HCT116 (cell line): ENCODE results near the gene TEX11. TPM values are rescaled to one million over a fixed set of nuclear protein-coding genes. Genes with fewer than 3 reads are reported as not detected.
"Not testable (repeated sequence)": the region's sequence is repeated elsewhere in the genome, so short reads cannot be mapped to it uniquely, and the experiment has no call there.

Experiments used
- ATAC-seq: fragments of 200-7000 bp; cut with Tn5 transposase; 2 replicates; pipeline ENCODE4 v1.9.1; 2020; ENCODE audit warnings: mild to moderate bottlenecking, moderate library complexity
- BruUV-seq: library from RNA; stranded (reverse); fragments of 400-500 nt; replicated peaks from 2 replicates; lab custom pipeline; 2021; lab: Mats Ljungman, UMichigan
- CTCF ChIA-PET: fragments of 300-600 bp; sonication (Branson Sonifier 250); formaldehyde crosslinking; loops from one replicate; lab custom pipeline; 2021; ENCODE audit warnings: antibody characterized with exemption; lab: Charles Lee
- POLR2A ChIA-PET: fragments of 300-600, 350-600 bp; sonication (Branson Sonifier 250); formaldehyde crosslinking; loops from one replicate; lab custom pipeline; 2021; ENCODE audit warnings: antibody characterized with exemption; lab: Charles Lee
- RAD21 ChIA-PET, 2 experiments: fragments of 300-600 bp; sonication (Branson Sonifier 250); formaldehyde crosslinking; loops; one replicate each; lab custom pipeline; 2023; ENCODE audit warnings: low total read pairs in 2 of 2; ENCODE audit not compliant: uncharacterized antibody in 2 of 2, unreplicated experiment in 2 of 2, low non-redundant PET in 1 of 2; lab: Charles Lee
- DNase-seq: peaks from one replicate; pipeline ENCODE4 v3.0.0-alpha.2; 2010; ENCODE audit warnings: low read depth, low spot score
- H2AFZ ChIP-seq: fragments of 200-600 bp; shearing (Covaris generic), sonication (generic); 2 replicates; pipeline ENCODE4 v1.6.1; 2017; ENCODE audit warnings: low read depth, mixed run types, mixed read lengths, antibody characterized with exemption, low read length; ENCODE audit not compliant: poor library complexity, severe bottlenecking
- H3K27ac ChIP-seq: 2 replicates; pipeline ENCODE4 v1.5.1; 2012; ENCODE audit warnings: low read depth, low read length
- H3K27me3 ChIP-seq: fragments of 200-600 bp; sonication (generic); 2 replicates; pipeline ENCODE4 v1.6.1; 2016; ENCODE audit warnings: mixed run types, low read length, mixed read lengths; ENCODE audit not compliant: insufficient read depth
- H3K36me3 ChIP-seq, 2 experiments: fragments of 200-500 bp in 1 of 2; fragments of 200-600 bp in 1 of 2; sonication (Bioruptor generic) in 1 of 2; sonication (generic) in 1 of 2; 2 replicates each; pipeline versions ENCODE4 v1.5.1 to v1.6.1; 2014 to 2016; ENCODE audit warnings: low read length in 2 of 2, inconsistent platforms in 1 of 2, mixed read lengths in 1 of 2, mixed run types in 1 of 2; ENCODE audit not compliant: insufficient read depth in 2 of 2, control insufficient read depth in 1 of 2
- H3K4me1 ChIP-seq, 2 experiments: fragments of 200-600 bp in 1 of 2; sonication (generic) in 1 of 2; 2 replicates each; pipeline versions ENCODE4 v1.5.1 to v1.6.1; 2012 to 2017; ENCODE audit warnings: low read length in 2 of 2, inconsistent platforms in 1 of 2, mild to moderate bottlenecking in 1 of 2, mixed read lengths in 1 of 2, mixed run types in 1 of 2, moderate library complexity in 1 of 2; ENCODE audit not compliant: insufficient read depth in 2 of 2, control insufficient read depth in 1 of 2
- H3K4me2 ChIP-seq: fragments of 200-600 bp; sonication (generic); 2 replicates; pipeline ENCODE4 v1.6.1; 2017; ENCODE audit warnings: mixed run types, low read length, mixed read lengths
- H3K4me3 ChIP-seq, 2 experiments: fragments of 200-600 bp in 1 of 2; sonication (generic) in 1 of 2; replicated peaks in 1 of 2; 2 replicates each; pipeline ENCODE4 v1.5.1; 2011 to 2016; ENCODE audit warnings: low read length in 2 of 2, control low read depth in 1 of 2, low read depth in 1 of 2, mild to moderate bottlenecking in 1 of 2, mixed read lengths in 1 of 2, mixed run types in 1 of 2
- H3K79me2 ChIP-seq: fragments of 200-600 bp; sonication (generic); 2 replicates; pipeline ENCODE4 v1.6.1; 2017; ENCODE audit warnings: mild to moderate bottlenecking, mixed run types, low read length, moderate library complexity, mixed read lengths; ENCODE audit not compliant: insufficient read depth
- H3K9ac ChIP-seq: fragments of 200-600 bp; sonication (generic); 2 replicates; pipeline ENCODE4 v1.6.1; 2016; ENCODE audit warnings: low read length, mixed read lengths
- H3K9me2 ChIP-seq: fragments of 200-600 bp; sonication (generic), shearing (Covaris generic); 2 replicates; pipeline ENCODE4 v1.6.1; 2017; ENCODE audit warnings: mixed run types, mild to moderate bottlenecking, moderate library complexity; ENCODE audit not compliant: insufficient read depth
- H3K9me3 ChIP-seq, 2 experiments: fragments of 200-500 bp in 1 of 2; fragments of 200-600 bp in 1 of 2; sonication (Bioruptor generic) in 1 of 2; sonication (generic) in 1 of 2; 2 replicates each; pipeline ENCODE4 v1.6.1; 2014 to 2017; ENCODE audit warnings: low read length in 2 of 2, mixed read lengths in 2 of 2, inconsistent platforms in 1 of 2, low read depth in 1 of 2, mild to moderate bottlenecking in 1 of 2, mixed run types in 1 of 2, moderate library complexity in 1 of 2; ENCODE audit not compliant: control insufficient read depth in 1 of 2, insufficient read depth in 1 of 2
- H4K20me1 ChIP-seq: fragments of 200-600 bp; sonication (generic), shearing (Covaris generic); 2 replicates; pipeline ENCODE4 v1.6.1; 2017; ENCODE audit warnings: mixed run types, mild to moderate bottlenecking, moderate library complexity; ENCODE audit not compliant: insufficient read depth
- CBX3 ChIP-seq: IDR thresholded peaks from 2 replicates; pipeline ENCODE4 v1.6.1; 2012; ENCODE audit warnings: low read depth
- EGR1 ChIP-seq: IDR thresholded peaks from 2 replicates; pipeline ENCODE4 v1.6.1; 2012; ENCODE audit warnings: low read depth
- FOSL1 ChIP-seq: IDR thresholded peaks from 2 replicates; pipeline ENCODE4 v1.6.1; 2012; ENCODE audit warnings: low read depth
- POLR2A ChIP-seq: IDR thresholded peaks from 2 replicates; pipeline ENCODE4 v1.7.0; 2011; ENCODE audit warnings: borderline replicate concordance; ENCODE audit not compliant: insufficient read depth, insufficient read length; ENCODE audit errors: extremely low read depth
- SIN3A ChIP-seq: IDR thresholded peaks from 2 replicates; pipeline ENCODE4 v1.6.1; 2012; ENCODE audit warnings: low read depth
- intact Hi-C: fragments of 100-400 bp; cut with micrococcal nuclease; formaldehyde crosslinking; loops from 2 replicates; pipeline ENCODE4 v1.10.0; 2022
- total RNA-seq: library from RNA; stranded (reverse); gene quantifications from one replicate; pipeline ENCODE4 v1.2.1, GENCODE V29; 2021; ENCODE audit not compliant: unreplicated experiment
- TF ChIP-seq, protein P1 (sequence below): IDR thresholded peaks from 2 replicates; pipeline ENCODE4 v1.6.1; 2012

Gene TEX11
- total RNA-seq, 1 experiment from 2014 or later, result 0.10 TPM

DNA sequence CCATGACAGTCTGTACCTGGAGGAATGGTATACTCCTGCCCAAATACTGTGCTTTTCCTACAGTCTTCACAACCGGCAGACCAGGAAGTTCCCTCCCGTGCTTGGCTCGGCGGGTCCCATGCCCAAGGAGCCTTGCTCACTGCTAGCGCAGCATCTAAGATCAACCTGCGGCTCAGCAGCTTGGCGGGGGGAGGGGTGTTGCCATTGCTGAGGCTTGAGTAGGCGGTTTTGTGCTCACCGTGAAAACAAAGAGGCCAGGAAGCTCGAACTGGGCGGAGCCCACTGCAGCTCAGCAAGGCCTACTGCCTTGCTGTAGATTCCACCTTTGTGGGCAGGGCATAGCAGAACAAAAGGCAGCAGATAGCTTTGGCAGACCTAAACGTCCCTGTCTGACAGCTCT is 152.7 kb downstream of the TEX11 start:
- no peak overlapping the region for H3K4me3 ChIP-seq
- CTCF ChIA-PET, result no interaction called here
- H3K9me3 ChIP-seq, result no peaks in the 10 kb centered on the region
- no TSS peak for BruUV-seq
- no peaks in the 10 kb centered on the region for H4K20me1 ChIP-seq
- no peak overlapping the region for H3K4me2 ChIP-seq
- H3K4me1 ChIP-seq, result no peaks in the 10 kb centered on the region
- no peaks in the 10 kb centered on the region for H3K79me2 ChIP-seq
- intact Hi-C loops, result no loop called here
- DNase-seq, result no peak
- no peak overlapping the region for H3K27ac ChIP-seq
- H3K9me2 ChIP-seq, result no peaks in the 10 kb centered on the region
- H3K27me3 ChIP-seq, result no peaks in the 10 kb centered on the region
- no peak overlapping the region for H2AFZ ChIP-seq
- RAD21 ChIA-PET, result no interaction called here
- H3K9ac ChIP-seq, result no peak overlapping the region
- no peaks in the 10 kb centered on the region for H3K36me3 ChIP-seq
- POLR2A ChIA-PET, result no interaction called here
- TF ChIP-seq POLR2A, result no peak
- no peak for TF ChIP-seq FOSL1
- no peak for TF ChIP-seq SIN3A
- TF ChIP-seq, protein P1, sequence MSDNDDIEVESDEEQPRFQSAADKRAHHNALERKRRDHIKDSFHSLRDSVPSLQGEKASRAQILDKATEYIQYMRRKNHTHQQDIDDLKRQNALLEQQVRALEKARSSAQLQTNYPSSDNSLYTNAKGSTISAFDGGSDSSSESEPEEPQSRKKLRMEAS, result no peak
- no peak for TF ChIP-seq EGR1
- no peak for TF ChIP-seq CBX3
- no peak for ATAC-seq

DNA sequence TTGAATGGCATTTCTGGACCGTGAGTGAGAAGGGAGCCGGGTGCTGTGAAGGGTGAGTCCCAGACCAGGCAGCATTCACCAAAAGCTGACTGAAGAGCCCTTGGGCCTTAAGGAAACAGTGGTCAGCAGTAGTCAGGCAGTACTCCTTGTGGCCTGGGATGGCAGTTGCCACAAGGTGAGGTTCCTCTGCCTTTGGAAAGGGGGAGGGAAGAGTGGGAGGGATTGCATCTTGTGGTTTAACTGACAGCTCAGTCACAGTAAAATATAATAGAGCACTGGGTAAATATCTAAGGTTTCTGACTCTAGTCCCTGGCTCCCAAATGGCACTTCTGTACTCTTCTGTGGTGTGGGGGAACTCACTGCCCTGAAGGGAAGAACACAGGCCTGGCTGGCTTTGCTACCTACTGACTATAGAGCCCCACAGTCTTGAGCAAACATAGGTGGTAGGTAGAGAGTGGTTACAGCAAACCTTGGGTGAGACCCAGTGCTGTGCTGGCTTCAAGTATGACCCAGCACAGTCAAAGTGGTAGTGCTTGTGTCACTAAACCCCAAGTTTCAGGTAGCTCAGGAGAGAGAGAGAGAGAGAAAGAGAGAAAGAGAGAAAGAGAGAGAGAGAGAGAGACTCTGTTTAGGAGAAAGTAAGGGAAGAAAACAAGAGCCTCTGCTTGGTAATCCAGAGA is 154.2 kb downstream of the TEX11 start:
- H3K4me3 ChIP-seq, result no peak overlapping the region
- no peak overlapping the region for H3K4me2 ChIP-seq
- no peak for DNase-seq
- no peaks in the 10 kb centered on the region for H3K9me3 ChIP-seq
- H2AFZ ChIP-seq, result no peak overlapping the region
- no TSS peak for BruUV-seq
- POLR2A ChIA-PET, result no interaction called here
- no peaks in the 10 kb centered on the region for H3K36me3 ChIP-seq
- no peak overlapping the region for H3K27ac ChIP-seq
- intact Hi-C loops, result no loop called here
- no peak overlapping the region for H3K9ac ChIP-seq
- TF ChIP-seq, protein P1, result no peak
- H3K27me3 ChIP-seq, result no peaks in the 10 kb centered on the region
- CTCF ChIA-PET, result no interaction called here
- no peaks in the 10 kb centered on the region for H3K9me2 ChIP-seq
- peak; percentile 63 for ATAC-seq
- RAD21 ChIA-PET, result no interaction called here
- no peaks in the 10 kb centered on the region for H3K79me2 ChIP-seq
- H3K4me1 ChIP-seq, result no peaks in the 10 kb centered on the region
- no peaks in the 10 kb centered on the region for H4K20me1 ChIP-seq

DNA sequence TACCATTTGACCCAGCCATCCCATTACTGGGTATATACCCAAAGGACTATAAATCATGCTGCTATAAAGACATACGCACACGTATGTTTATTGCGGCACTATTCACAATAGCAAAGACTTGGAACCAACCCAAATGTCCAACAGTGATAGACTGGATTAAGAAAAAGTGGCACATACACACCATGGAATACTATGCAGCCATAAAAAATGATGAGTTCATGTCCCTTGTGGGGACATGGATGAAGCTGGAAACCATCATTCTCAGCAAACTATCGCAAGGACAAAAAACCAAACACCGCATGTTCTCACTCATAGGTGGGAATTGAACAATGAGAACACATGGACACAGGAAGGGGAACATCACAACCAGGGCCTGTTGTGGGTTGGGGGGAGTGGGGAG is 174.7 kb downstream of the TEX11 start:
- ATAC-seq, CTCF ChIA-PET, H3K4me3 ChIP-seq, H4K20me1 ChIP-seq, intact Hi-C loops, POLR2A ChIA-PET, H3K9me2 ChIP-seq, H3K27ac ChIP-seq, H3K9me3 ChIP-seq, H2AFZ ChIP-seq, RAD21 ChIA-PET, BruUV-seq, H3K79me2 ChIP-seq, H3K9ac ChIP-seq, H3K27me3 ChIP-seq, DNase-seq, H3K36me3 ChIP-seq, H3K4me2 ChIP-seq, H3K4me1 ChIP-seq: not testable (repeated sequence)

DNA sequence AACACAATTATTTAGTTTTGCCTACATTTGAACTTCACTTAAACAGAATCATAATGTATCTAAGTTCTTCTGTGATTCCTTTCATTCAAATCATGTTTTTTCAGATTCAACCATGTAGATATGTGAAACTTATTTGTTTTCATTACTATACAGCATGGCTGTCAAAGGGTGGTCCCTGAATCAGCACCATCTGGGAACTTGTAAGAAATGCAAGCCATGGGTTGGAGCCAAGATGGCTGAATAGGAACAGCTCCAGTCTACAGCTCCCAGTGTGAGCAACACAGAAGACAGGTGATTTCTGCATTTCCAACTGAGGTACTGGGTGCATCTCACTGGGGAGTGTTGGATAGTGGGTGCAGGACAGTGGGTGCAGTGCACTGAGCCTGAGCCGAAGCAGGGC is 180.6 kb downstream of the TEX11 start:
- not testable (repeated sequence) for ATAC-seq

More for the DNA sequence above, 180.6 kb downstream of the TEX11 start:
- POLR2A ChIA-PET, H3K27me3 ChIP-seq, H3K27ac ChIP-seq, H3K4me1 ChIP-seq, H3K36me3 ChIP-seq, H2AFZ ChIP-seq, intact Hi-C loops, H3K9me2 ChIP-seq, CTCF ChIA-PET, BruUV-seq, H3K79me2 ChIP-seq, RAD21 ChIA-PET, H3K4me3 ChIP-seq, H3K4me2 ChIP-seq, DNase-seq, H3K9ac ChIP-seq, H3K9me3 ChIP-seq, H4K20me1 ChIP-seq: not testable (repeated sequence)
